PC-3 (cell line): ENCODE results near the gene REX1BD. TPM values are rescaled to one million over a fixed set of nuclear protein-coding genes. Genes with fewer than 3 reads are reported as not detected.
A peak's percentile ranks its signal among the peaks of the same experiment; 100 is the strongest.

ENCODE experiments used
- ATAC-seq: fragments of 200-7000 bp; cut with Tn5 transposase; 2 replicates; pipeline ENCODE4 v1.9.1; 2020; ENCODE audit warnings: mild to moderate bottlenecking, moderate library complexity
- BruUV-seq: library from RNA; stranded (reverse); fragments of 400-500 nt; replicated peaks from 2 replicates; lab custom pipeline; 2021; lab: Mats Ljungman, UMichigan
- CTCF ChIA-PET: fragments of 300-600 bp; sonication (Branson Sonifier 250); formaldehyde crosslinking; loops from one replicate; lab custom pipeline; 2022; ENCODE audit warnings: antibody characterized with exemption; lab: Charles Lee
- POLR2A ChIA-PET: fragments of 300-600 bp; sonication (Branson Sonifier 250); formaldehyde crosslinking; loops from one replicate; lab custom pipeline; 2022; ENCODE audit warnings: antibody characterized with exemption; ENCODE audit not compliant: unreplicated experiment; lab: Charles Lee
- DNase-seq: peaks from one replicate; pipeline ENCODE4 v3.0.0-alpha.2; 2015
- H2AFZ ChIP-seq: fragments of 300-600 bp; sonication (generic); 2 replicates; pipeline ENCODE4 v1.6.0; 2016; ENCODE audit warnings: antibody characterized with exemption, low read length
- H3F3A ChIP-seq: fragments of 300-600 bp; sonication (generic); one replicate; pipeline ENCODE4 v1.6.0; 2017; ENCODE audit warnings: antibody characterized with exemption, low read length, control low read depth, mild to moderate bottlenecking; ENCODE audit not compliant: unreplicated experiment
- H3K27ac ChIP-seq: fragments of 300-600 bp; sonication (generic); 2 replicates; pipeline ENCODE4 v1.5.1; 2016; ENCODE audit warnings: mild to moderate bottlenecking, low read length
- H3K27me3 ChIP-seq: fragments of 300-600 bp; sonication (generic); 2 replicates; pipeline ENCODE4 v1.6.1; 2016; ENCODE audit warnings: low read length, mixed read lengths
- H3K36me3 ChIP-seq: fragments of 300-600 bp; sonication (generic); 2 replicates; pipeline ENCODE4 v1.6.1; 2016; ENCODE audit warnings: low read depth, mixed run types, low read length, mixed read lengths
- H3K4me1 ChIP-seq: fragments of 300-600 bp; sonication (generic); 2 replicates; pipeline ENCODE4 v1.5.1; 2016; ENCODE audit warnings: low read length; ENCODE audit not compliant: insufficient read depth
- H3K4me2 ChIP-seq: fragments of 300-600 bp; sonication (generic); 2 replicates; pipeline ENCODE4 v1.6.0; 2016; ENCODE audit warnings: low read length
- H3K4me3 ChIP-seq: fragments of 300-600 bp; sonication (generic); 2 replicates; pipeline ENCODE4 v1.5.1; 2016; ENCODE audit warnings: mild to moderate bottlenecking, low read length, mixed read lengths
- H3K79me2 ChIP-seq: fragments of 300-600 bp; sonication (generic); 2 replicates; pipeline ENCODE4 v1.6.1; 2017; ENCODE audit warnings: low read length, mixed read lengths
- H3K9ac ChIP-seq: fragments of 300-600 bp; sonication (generic); 2 replicates; pipeline ENCODE4 v1.6.0; 2016; ENCODE audit warnings: mild to moderate bottlenecking, low read length
- H3K9me2 ChIP-seq: fragments of 300-600 bp; sonication (generic); replicated peaks from 2 replicates; pipeline ENCODE4 v1.6.1; 2016; ENCODE audit warnings: mixed run types, low read length, mixed read lengths
- H3K9me3 ChIP-seq: fragments of 300-600 bp; sonication (generic); 2 replicates; pipeline ENCODE4 v1.6.1; 2016; ENCODE audit warnings: low read length, mixed read lengths
- H4K20me1 ChIP-seq: fragments of 300-600 bp; sonication (generic); 2 replicates; pipeline ENCODE4 v1.6.1; 2016; ENCODE audit warnings: low read length, mixed read lengths
- EZH2 ChIP-seq: fragments of 300-600 bp; sonication (generic); IDR thresholded peaks from one replicate; pipeline ENCODE4 v1.6.1; 2017; ENCODE audit warnings: antibody characterized with exemption, mild to moderate bottlenecking, low read length; ENCODE audit not compliant: unreplicated experiment
- EZH2phosphoT487 ChIP-seq: fragments of 300-600 bp; sonication (generic); IDR thresholded peaks from 2 replicates; pipeline ENCODE4 v1.6.1; 2018; ENCODE audit warnings: mild to moderate bottlenecking, antibody characterized with exemption, low read length, borderline replicate concordance
- intact Hi-C: fragments of 100-400 bp; cut with micrococcal nuclease; formaldehyde crosslinking; loops from 2 replicates; pipeline ENCODE4 v1.9.0; 2023
- total RNA-seq: library from RNA; depleted of rRNA; stranded (reverse); fragments of >200 nt; gene quantifications from 2 replicates; pipeline ENCODE4 v1.2.3, GENCODE V29; 2014
- TF ChIP-seq, protein P1 (sequence below): fragments of 300-600 bp; sonication (generic); conservative IDR thresholded peaks from 2 replicates; pipeline ENCODE4 v1.5.1; 2017; ENCODE audit warnings: antibody characterized with exemption, low read depth, mild to moderate bottlenecking, low read length

REX1BD gene
- total RNA-seq, 1 experiment from 2014 or later: 121 TPM

DNA sequence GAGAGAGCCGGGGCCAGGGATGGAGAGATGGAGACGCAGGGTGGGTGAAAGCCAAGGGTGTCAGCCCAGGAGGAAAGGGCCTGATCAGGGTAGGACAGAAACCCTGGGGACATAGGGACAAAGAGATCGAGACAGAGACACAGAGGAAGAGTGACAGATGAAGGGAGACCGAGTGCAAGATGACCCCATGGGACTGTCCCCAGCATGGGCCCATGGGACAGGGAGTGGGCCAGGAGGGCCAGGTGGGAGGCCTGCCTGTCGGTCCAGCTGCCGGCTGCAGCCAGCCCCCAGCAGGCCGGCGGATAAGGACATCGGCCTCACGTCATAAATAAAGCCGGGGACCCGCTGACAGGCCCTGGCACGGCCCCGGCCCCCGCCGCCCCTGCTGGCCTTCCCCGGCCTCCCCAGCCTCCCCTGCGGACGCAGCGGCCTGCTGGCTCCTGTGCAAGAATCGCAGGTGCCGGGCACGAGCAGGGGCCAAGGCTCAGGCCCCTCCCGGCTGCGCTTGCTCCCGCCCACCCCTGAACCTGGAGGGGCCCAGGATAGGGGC, 6.3 kb downstream of the REX1BD start:
- POLR2A ChIA-PET: no interaction called here
- Histone ChIP-seq H3K27ac (no peak overlapping the region), H3K4me3 (peak overlapping the region; percentile 66), H3K27me3 (no peaks in the 10 kb centered on the region), H2AFZ (peak overlapping the region; percentile 81), H3K4me1 (peaks cover 11% of the 10 kb centered on the region), H3K36me3 (no peaks in the 10 kb centered on the region), H3K9me3 (no peaks in the 10 kb centered on the region), H3K9me2 (no peaks in the 10 kb centered on the region), H4K20me1 (no peaks in the 10 kb centered on the region), H3K79me2 (peaks cover 9% of the 10 kb centered on the region), H3K4me2 (peak overlapping the region; percentile 96), H3F3A (no peaks in the 10 kb centered on the region), H3K9ac (no peak overlapping the region)
- CTCF ChIA-PET: interaction anchor here (1.0 kb wide), 1 partner anchor 168 kb away, joined by 3 read pairs; no protein-coding TSS in a partner anchor
- intact Hi-C loops: no loop called here
- BruUV-seq: no TSS peak
- DNase-seq (no peak), ATAC-seq (no peak)
- TF ChIP-seq EZH2phosphoT487 (no peak), EZH2 (no peak)
- TF ChIP-seq, protein P1, sequence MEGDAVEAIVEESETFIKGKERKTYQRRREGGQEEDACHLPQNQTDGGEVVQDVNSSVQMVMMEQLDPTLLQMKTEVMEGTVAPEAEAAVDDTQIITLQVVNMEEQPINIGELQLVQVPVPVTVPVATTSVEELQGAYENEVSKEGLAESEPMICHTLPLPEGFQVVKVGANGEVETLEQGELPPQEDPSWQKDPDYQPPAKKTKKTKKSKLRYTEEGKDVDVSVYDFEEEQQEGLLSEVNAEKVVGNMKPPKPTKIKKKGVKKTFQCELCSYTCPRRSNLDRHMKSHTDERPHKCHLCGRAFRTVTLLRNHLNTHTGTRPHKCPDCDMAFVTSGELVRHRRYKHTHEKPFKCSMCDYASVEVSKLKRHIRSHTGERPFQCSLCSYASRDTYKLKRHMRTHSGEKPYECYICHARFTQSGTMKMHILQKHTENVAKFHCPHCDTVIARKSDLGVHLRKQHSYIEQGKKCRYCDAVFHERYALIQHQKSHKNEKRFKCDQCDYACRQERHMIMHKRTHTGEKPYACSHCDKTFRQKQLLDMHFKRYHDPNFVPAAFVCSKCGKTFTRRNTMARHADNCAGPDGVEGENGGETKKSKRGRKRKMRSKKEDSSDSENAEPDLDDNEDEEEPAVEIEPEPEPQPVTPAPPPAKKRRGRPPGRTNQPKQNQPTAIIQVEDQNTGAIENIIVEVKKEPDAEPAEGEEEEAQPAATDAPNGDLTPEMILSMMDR: no peak

DNA sequence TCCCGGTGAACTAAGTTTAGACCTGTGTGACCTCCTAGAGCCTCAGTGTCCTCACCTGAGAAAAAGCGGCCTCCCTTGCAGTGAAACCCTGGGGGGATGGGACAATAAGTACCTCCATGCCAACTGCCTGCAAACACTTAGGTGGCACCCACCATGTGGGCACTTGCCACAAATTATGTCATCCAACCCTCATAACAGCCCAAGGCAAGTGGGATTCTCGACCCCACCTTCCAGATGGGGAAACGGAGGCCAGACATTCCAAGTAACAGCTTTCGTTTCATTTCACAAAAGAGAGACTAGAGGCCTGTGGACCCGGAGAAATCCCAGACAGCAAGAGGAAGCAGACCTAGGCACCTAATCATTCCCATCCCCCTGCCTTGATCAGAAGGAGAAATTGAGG, 6.9 kb downstream of the REX1BD start:
- Histone ChIP-seq H3K9me3 (no peaks in the 10 kb centered on the region), H3K4me3 (no peak overlapping the region), H3K9me2 (no peaks in the 10 kb centered on the region), H3K79me2 (peaks cover 3% of the 10 kb centered on the region; the same call in 1 of the 2 replicates), H3K9ac (no peak overlapping the region), H3K4me1 (peaks cover 9% of the 10 kb centered on the region; the same call in 1 of the 2 replicates), H3K27ac (no peak overlapping the region), H3F3A (no peaks in the 10 kb centered on the region), H2AFZ (no peak overlapping the region), H4K20me1 (no peaks in the 10 kb centered on the region), H3K4me2 (no peak overlapping the region), H3K36me3 (no peaks in the 10 kb centered on the region), H3K27me3 (no peaks in the 10 kb centered on the region)
- ChIA-PET CTCF (no interaction called here), POLR2A (no interaction called here)
- DNase-seq: no peak
- TF ChIP-seq EZH2phosphoT487: no peak
- TF ChIP-seq EZH2: no peak
- TF ChIP-seq, protein P1: no peak
- intact Hi-C loops: no loop called here
- ATAC-seq: no peak
- no TSS peak for BruUV-seq

DNA sequence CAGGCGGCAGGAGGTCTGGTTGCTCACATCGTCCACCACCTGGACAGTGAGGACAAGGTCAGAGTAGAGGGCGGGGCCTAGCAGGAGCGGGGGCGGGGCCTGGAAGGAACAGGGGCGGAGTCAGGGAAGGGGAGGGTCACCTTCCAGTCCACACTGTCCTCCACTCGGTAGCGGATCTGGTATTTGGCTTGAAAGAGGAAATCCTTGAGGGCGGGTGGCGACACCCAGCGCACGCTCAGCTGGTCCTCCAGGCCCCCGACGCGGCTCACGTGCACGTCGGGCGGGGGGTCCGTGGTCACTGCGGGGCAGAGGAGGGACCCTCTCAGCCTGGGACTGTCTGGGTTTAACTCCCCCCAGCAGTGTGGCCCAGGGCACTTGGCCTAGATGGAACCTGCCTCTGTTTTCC, 8.2 kb downstream of the REX1BD start:
- peak; percentile 72 for ATAC-seq

More for the DNA sequence above, 8.2 kb downstream of the REX1BD start:
- ChIA-PET CTCF (interaction anchor here (0.6 kb wide), 1 partner anchor 166 kb away, joined by 3 read pairs; no protein-coding TSS in a partner anchor), POLR2A (no interaction called here)
- intact Hi-C loops: no loop called here
- Histone ChIP-seq H3K27ac (no peak overlapping the region), H3K4me2 (peak overlapping the region; percentile 63), H3K4me1 (peaks cover 9% of the 10 kb centered on the region; the same call in 1 of the 2 replicates), H3K79me2 (no peaks in the 10 kb centered on the region), H3K27me3 (no peaks in the 10 kb centered on the region), H3K36me3 (no peaks in the 10 kb centered on the region), H4K20me1 (no peaks in the 10 kb centered on the region), H3F3A (no peaks in the 10 kb centered on the region), H2AFZ (no peak overlapping the region), H3K9ac (no peak overlapping the region), H3K9me2 (no peaks in the 10 kb centered on the region), H3K9me3 (no peaks in the 10 kb centered on the region), H3K4me3 (0 out of 2 replicates have a peak overlapping the region, but pooled peaks have one; percentile 40)
- TF ChIP-seq EZH2phosphoT487 (no peak), EZH2 (no peak)
- TF ChIP-seq, protein P1: no peak
- no TSS peak for BruUV-seq
- peak; percentile 61 for DNase-seq
